Neural cell (in vitro differentiated cells): ENCODE measurements around the gene MSI2. TPM values are rescaled to one million over a fixed set of nuclear protein-coding genes. Genes with fewer than 3 reads are reported as not detected.

Experiments
- H2AFZ ChIP-seq: fragments of 200-600, 300-800 bp; sonication (generic), shearing (Covaris generic); 2 replicates; pipeline ENCODE4 v1.6.0; 2014; ENCODE audit warnings: low read depth, mild to moderate bottlenecking, antibody characterized with exemption, low read length, moderate library complexity
- H3F3A ChIP-seq: fragments of 200-600 bp; shearing (Covaris generic); 2 replicates; pipeline ENCODE4 v1.6.1; 2016; ENCODE audit warnings: mild to moderate bottlenecking, moderate library complexity, mixed read lengths, antibody characterized with exemption, low read length; ENCODE audit not compliant: insufficient read depth, poor library complexity, severe bottlenecking
- H3K27ac ChIP-seq: fragments of 200-600, 300-800 bp; sonication (generic), shearing (Covaris generic); 2 replicates; pipeline ENCODE4 v1.5.1; 2014; ENCODE audit warnings: mild to moderate bottlenecking, low read length, moderate library complexity
- H3K27me3 ChIP-seq: fragments of 300-800, 200-600 bp; sonication (generic), shearing (Covaris generic); 2 replicates; pipeline ENCODE4 v1.6.0; 2014; ENCODE audit warnings: mild to moderate bottlenecking, low read depth, low read length, moderate library complexity; ENCODE audit not compliant: insufficient read depth
- H3K36me3 ChIP-seq: fragments of 300-800, 200-600 bp; sonication (generic), shearing (Covaris generic); 2 replicates; pipeline ENCODE4 v1.5.1; 2014; ENCODE audit warnings: mild to moderate bottlenecking, antibody characterized with exemption, low read length, moderate library complexity; ENCODE audit not compliant: insufficient read depth
- H3K4me2 ChIP-seq: fragments of 300-800, 200-600 bp; sonication (generic), shearing (Covaris generic); 2 replicates; pipeline ENCODE4 v1.6.0; 2014; ENCODE audit warnings: mild to moderate bottlenecking, low read length
- H3K4me3 ChIP-seq: fragments of 300-800, 200-600 bp; sonication (generic), shearing (Covaris generic); 2 replicates; pipeline ENCODE4 v1.5.1; 2014; ENCODE audit warnings: mild to moderate bottlenecking, low read length, moderate library complexity
- H3K79me2 ChIP-seq: fragments of 200-600 bp; shearing (Covaris generic); replicated peaks from 2 replicates; pipeline ENCODE4 v1.6.0; 2014; ENCODE audit warnings: mild to moderate bottlenecking, low read length, moderate library complexity; ENCODE audit not compliant: insufficient read depth
- H3K9ac ChIP-seq: fragments of 300-800, 200-600 bp; sonication (generic), shearing (Covaris generic); 2 replicates; pipeline ENCODE4 v1.6.1; 2016; ENCODE audit warnings: mild to moderate bottlenecking, low read length, mixed read lengths
- H3K9me2 ChIP-seq: fragments of 200-600 bp; shearing (Covaris generic); 2 replicates; pipeline ENCODE4 v1.6.1; 2016; ENCODE audit warnings: mild to moderate bottlenecking, low read length, mixed read lengths; ENCODE audit not compliant: insufficient read depth
- H3K9me3 ChIP-seq: fragments of 200-600, 300-800 bp; sonication (generic), shearing (Covaris generic); 2 replicates; pipeline ENCODE4 v1.6.1; 2016; ENCODE audit warnings: mild to moderate bottlenecking, mixed run types, low read length, moderate library complexity, mixed read lengths
- H4K20me1 ChIP-seq: fragments of 200-600 bp; shearing (Covaris generic); 2 replicates; pipeline ENCODE4 v1.6.1; 2016; ENCODE audit warnings: mild to moderate bottlenecking, mixed run types; ENCODE audit not compliant: insufficient read depth
- EP300 ChIP-seq: fragments of 450-650 bp; conservative IDR thresholded peaks from 2 replicates; pipeline ENCODE4 v1.6.1; 2014; ENCODE audit warnings: antibody characterized with exemption, mild to moderate bottlenecking, moderate library complexity; ENCODE audit not compliant: poor library complexity, severe bottlenecking
- EZH2 ChIP-seq: fragments of 200-600, 300-800 bp; shearing (Covaris generic), sonication (generic); IDR thresholded peaks from 2 replicates; pipeline ENCODE4 v1.6.1; 2014; ENCODE audit warnings: antibody characterized with exemption, low read length, borderline replicate concordance, mild to moderate bottlenecking; ENCODE audit not compliant: insufficient read depth, poor library complexity, severe bottlenecking
- MXI1 ChIP-seq: fragments of 450-650 bp; conservative IDR thresholded peaks from 2 replicates; pipeline ENCODE4 v1.6.1; 2014; ENCODE audit warnings: antibody characterized with exemption, mild to moderate bottlenecking; ENCODE audit not compliant: poor library complexity, severe bottlenecking
- POLR2AphosphoS5 ChIP-seq: IDR thresholded peaks from 2 replicates; pipeline ENCODE4 v1.6.1; 2012
- RAD21 ChIP-seq: fragments of 450-650 bp; conservative IDR thresholded peaks from 2 replicates; pipeline ENCODE4 v1.6.1; 2014; ENCODE audit warnings: antibody characterized with exemption, mild to moderate bottlenecking, moderate library complexity
- SMC3 ChIP-seq: fragments of 450-650 bp; conservative IDR thresholded peaks from 2 replicates; pipeline ENCODE4 v1.6.1; 2014; ENCODE audit warnings: antibody characterized with exemption, mild to moderate bottlenecking, moderate library complexity; ENCODE audit not compliant: poor library complexity
- TAF1 ChIP-seq: IDR thresholded peaks from 2 replicates; pipeline ENCODE4 v1.6.1; 2012; ENCODE audit warnings: low read depth
- polyA plus RNA-seq: library from polyadenylated mRNA; depleted of rRNA; stranded (reverse); fragments of >200 nt; gene quantifications from 2 replicates; pipeline ENCODE4 v1.2.3, GENCODE V29; 2014
- TF ChIP-seq, protein P1 (sequence below): fragments of 450-650 bp; IDR thresholded peaks from 2 replicates; pipeline ENCODE4 v1.5.1; 2014; ENCODE audit warnings: antibody characterized with exemption, mild to moderate bottlenecking, moderate library complexity; ENCODE audit not compliant: poor library complexity, severe bottlenecking
- TF ChIP-seq, protein P2 (sequence below): IDR thresholded peaks from 2 replicates; pipeline ENCODE4 v1.6.1; 2012; ENCODE audit warnings: borderline replicate concordance

Gene MSI2
- polyA plus RNA-seq, 1 donor from 2014 or later = 61.4 TPM

DNA sequence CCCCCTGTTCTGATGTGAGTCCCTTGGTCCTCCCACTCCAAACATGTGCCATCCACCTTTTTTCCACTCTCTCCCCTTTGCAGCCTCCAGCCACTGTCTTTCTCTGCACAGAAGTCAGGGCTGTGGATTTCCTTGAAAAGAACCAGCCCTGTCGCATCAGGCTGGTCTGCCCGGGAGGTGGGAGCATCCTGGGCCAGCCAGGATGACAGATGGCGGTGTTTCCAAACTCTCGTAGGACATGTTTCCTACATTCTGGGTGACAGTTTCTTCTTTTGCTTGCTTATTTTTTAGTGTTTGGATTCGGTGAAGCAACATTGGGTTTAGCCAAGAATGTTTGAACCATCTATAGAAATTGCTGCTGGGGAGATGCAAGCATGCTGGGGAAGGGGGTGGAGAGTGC is 388.0 kb downstream of the MSI2 start:
- Histone ChIP-seq H3K9me2 (no peaks in the 10 kb centered on the region), H3K79me2 (no peaks in the 10 kb centered on the region), H3K36me3 (no peaks in the 10 kb centered on the region), H3K4me3 (no peak overlapping the region), H4K20me1 (no peaks in the 10 kb centered on the region), H3K9me3 (no peaks in the 10 kb centered on the region), H2AFZ (no peak overlapping the region), H3K4me2 (no peak overlapping the region), H3K27ac (no peak overlapping the region), H3K27me3 (no peaks in the 10 kb centered on the region), H3K9ac (no peak overlapping the region), H3F3A (no peaks in the 10 kb centered on the region)
- TF ChIP-seq, protein P1, sequence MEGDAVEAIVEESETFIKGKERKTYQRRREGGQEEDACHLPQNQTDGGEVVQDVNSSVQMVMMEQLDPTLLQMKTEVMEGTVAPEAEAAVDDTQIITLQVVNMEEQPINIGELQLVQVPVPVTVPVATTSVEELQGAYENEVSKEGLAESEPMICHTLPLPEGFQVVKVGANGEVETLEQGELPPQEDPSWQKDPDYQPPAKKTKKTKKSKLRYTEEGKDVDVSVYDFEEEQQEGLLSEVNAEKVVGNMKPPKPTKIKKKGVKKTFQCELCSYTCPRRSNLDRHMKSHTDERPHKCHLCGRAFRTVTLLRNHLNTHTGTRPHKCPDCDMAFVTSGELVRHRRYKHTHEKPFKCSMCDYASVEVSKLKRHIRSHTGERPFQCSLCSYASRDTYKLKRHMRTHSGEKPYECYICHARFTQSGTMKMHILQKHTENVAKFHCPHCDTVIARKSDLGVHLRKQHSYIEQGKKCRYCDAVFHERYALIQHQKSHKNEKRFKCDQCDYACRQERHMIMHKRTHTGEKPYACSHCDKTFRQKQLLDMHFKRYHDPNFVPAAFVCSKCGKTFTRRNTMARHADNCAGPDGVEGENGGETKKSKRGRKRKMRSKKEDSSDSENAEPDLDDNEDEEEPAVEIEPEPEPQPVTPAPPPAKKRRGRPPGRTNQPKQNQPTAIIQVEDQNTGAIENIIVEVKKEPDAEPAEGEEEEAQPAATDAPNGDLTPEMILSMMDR = no peak
- no peak for TF ChIP-seq SMC3
- no peak for TF ChIP-seq POLR2AphosphoS5
- TF ChIP-seq EP300 = no peak
- TF ChIP-seq RAD21 = no peak
- no peak for TF ChIP-seq TAF1
- no peak for TF ChIP-seq EZH2
- TF ChIP-seq, protein P2, sequence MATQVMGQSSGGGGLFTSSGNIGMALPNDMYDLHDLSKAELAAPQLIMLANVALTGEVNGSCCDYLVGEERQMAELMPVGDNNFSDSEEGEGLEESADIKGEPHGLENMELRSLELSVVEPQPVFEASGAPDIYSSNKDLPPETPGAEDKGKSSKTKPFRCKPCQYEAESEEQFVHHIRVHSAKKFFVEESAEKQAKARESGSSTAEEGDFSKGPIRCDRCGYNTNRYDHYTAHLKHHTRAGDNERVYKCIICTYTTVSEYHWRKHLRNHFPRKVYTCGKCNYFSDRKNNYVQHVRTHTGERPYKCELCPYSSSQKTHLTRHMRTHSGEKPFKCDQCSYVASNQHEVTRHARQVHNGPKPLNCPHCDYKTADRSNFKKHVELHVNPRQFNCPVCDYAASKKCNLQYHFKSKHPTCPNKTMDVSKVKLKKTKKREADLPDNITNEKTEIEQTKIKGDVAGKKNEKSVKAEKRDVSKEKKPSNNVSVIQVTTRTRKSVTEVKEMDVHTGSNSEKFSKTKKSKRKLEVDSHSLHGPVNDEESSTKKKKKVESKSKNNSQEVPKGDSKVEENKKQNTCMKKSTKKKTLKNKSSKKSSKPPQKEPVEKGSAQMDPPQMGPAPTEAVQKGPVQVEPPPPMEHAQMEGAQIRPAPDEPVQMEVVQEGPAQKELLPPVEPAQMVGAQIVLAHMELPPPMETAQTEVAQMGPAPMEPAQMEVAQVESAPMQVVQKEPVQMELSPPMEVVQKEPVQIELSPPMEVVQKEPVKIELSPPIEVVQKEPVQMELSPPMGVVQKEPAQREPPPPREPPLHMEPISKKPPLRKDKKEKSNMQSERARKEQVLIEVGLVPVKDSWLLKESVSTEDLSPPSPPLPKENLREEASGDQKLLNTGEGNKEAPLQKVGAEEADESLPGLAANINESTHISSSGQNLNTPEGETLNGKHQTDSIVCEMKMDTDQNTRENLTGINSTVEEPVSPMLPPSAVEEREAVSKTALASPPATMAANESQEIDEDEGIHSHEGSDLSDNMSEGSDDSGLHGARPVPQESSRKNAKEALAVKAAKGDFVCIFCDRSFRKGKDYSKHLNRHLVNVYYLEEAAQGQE = no peak
- no peak for TF ChIP-seq MXI1

DNA sequence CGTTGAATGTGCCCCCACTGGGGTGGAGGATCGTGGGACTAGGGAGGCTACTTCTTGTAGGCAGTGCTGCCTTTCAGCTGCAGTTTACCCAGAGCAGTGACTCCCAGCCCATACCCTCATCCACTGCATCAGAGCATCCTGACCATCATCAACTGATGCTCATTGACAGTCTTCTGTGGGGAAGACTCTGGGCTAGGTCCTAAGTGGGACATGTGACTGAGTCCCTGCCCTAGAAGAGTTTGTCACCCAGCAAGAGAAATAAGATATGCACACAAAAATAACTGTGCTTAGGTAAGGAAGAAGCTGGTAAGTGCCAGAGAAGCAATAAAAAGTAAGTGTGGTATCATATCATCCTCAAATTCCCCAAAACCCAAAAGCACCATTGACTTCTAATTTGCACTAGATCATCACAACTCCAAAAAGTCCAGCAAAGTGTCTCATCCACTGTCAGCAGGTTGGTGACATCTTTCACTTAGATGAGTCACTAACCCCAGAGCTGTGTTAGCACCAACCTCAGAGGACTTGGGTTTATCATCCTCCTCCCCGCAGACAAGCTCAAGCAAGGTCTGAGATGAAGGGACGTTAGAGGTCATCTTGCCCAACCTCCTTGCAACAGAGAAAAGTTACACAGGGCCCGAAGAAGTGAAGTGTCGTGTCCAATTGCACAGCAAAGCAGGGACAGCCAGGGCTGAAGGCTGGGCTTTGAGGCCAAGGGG is 389.8 kb downstream of the MSI2 start:
- no peak overlapping the region for H3K4me3 ChIP-seq
- H3K27ac ChIP-seq = no peak overlapping the region
- no peaks in the 10 kb centered on the region for H4K20me1 ChIP-seq
- no peaks in the 10 kb centered on the region for H3K9me2 ChIP-seq
- TF ChIP-seq SMC3 (no peak), EZH2 (no peak), EP300 (no peak)
- no peak overlapping the region for H3K9ac ChIP-seq
- H3F3A ChIP-seq = no peaks in the 10 kb centered on the region
- no peak overlapping the region for H3K4me2 ChIP-seq
- H3K9me3 ChIP-seq = no peaks in the 10 kb centered on the region
- no peaks in the 10 kb centered on the region for H3K36me3 ChIP-seq
- no peaks in the 10 kb centered on the region for H3K79me2 ChIP-seq
- H2AFZ ChIP-seq = no peak overlapping the region
- no peaks in the 10 kb centered on the region for H3K27me3 ChIP-seq
